Right cardiac atrium (tissue), 5 donors: Measurements from ENCODE around the gene PCDH15. TPM values are rescaled to one million over a fixed set of nuclear protein-coding genes. Genes with fewer than 3 reads are reported as not detected.

ENCODE experiments used
- ATAC-seq, 2 donors: fragments of 200-7000 bp; cut with Tn5 transposase; one replicate each; pipeline versions ENCODE4 v1.8.0 to v1.9.1; 2020; ENCODE audit warnings: moderate library complexity in 2 of 2, mild to moderate bottlenecking in 1 of 2
- DNase-seq, 3 donors: peaks; one replicate each; pipeline ENCODE4 v3.0.0-alpha.2; 2020
- H3K27ac ChIP-seq: one replicate; pipeline ENCODE4 v1.5.1; 2013; ENCODE audit warnings: mild to moderate bottlenecking, low read length, control low read depth, moderate library complexity
- H3K27me3 ChIP-seq: one replicate; pipeline ENCODE4 v1.6.1; 2013; ENCODE audit not compliant: control insufficient read depth, insufficient read depth
- H3K4me1 ChIP-seq: one replicate; pipeline ENCODE4 v1.6.1; 2013; ENCODE audit warnings: low read length; ENCODE audit not compliant: control insufficient read depth, insufficient read depth
- H3K4me3 ChIP-seq: one replicate; pipeline ENCODE4 v1.5.1; 2013; ENCODE audit warnings: low read length, control low read depth
- H3K9me3 ChIP-seq: one replicate; pipeline ENCODE4 v1.6.1; 2013; ENCODE audit warnings: low read length; ENCODE audit not compliant: control insufficient read depth
- WGBS: extraction: QIAGEN DNeasy Blood & Tissue Kit; methylation state at CpG from one replicate; pipeline ENCODE4 v1.1.7; 2013; 5-methylcytosine and 5-hydroxymethylcytosine counted together
- intact Hi-C, 4 donors: fragments of 100-400 bp; cut with DNase I; formaldehyde crosslinking; loops; one replicate each; pipeline versions ENCODE4 v1.11.0 to v1.14.0; 2022 to 2023
- polyA plus RNA-seq: library from polyadenylated mRNA; stranded (reverse); fragments of 200-250 nt; gene quantifications from one replicate; pipeline ENCODE4 v1.2.3, GENCODE V29; 2013
- total RNA-seq, 4 donors: library from RNA; stranded (reverse); fragmentation: NEBNext Ultra II Directional; extraction: Animal tissue kit (Norgen Biotek cat#: 25700); gene quantifications; one replicate each; pipeline ENCODE4 v1.2.1, GENCODE V29; 2021
- donor health status: healthy with polysubstance abuse.
- donor health status: DM: no; HTN: yes; CAD: no.
- donor health status: DM: no; HTN: no; CAD: no.
- donor health status: DM: no; HTN: yes; CAD: no; lungs with severe emphysema.
- donor health status: DM: yes; HTN: yes; CAD: no.

PCDH15 gene
- total and polyA plus RNA-seq, 5 donors, result 1.2 to 3.1 (median 2.7) TPM

- H3K4me3 ChIP-seq, result no peak overlapping the region
- H3K4me1 ChIP-seq, result no peaks in the 10 kb centered on the region
- no peaks in the 10 kb centered on the region for H3K9me3 ChIP-seq
- WGBS, result 15% methylated on average over 3 of the region's 3 CpGs
- no peaks in the 10 kb centered on the region for H3K27me3 ChIP-seq
- H3K27ac ChIP-seq, result no peak overlapping the region
- ATAC-seq (no peak), DNase-seq (no peak)
- intact Hi-C loops, result no loop called here
Measured at GRCh38 chr10:54622017-54622416, 179.0 kb downstream of the PCDH15 start.

- Histone ChIP-seq H3K4me1 (no peaks in the 10 kb centered on the region), H3K4me3 (no peak overlapping the region), H3K9me3 (no peaks in the 10 kb centered on the region), H3K27me3 (no peaks in the 10 kb centered on the region), H3K27ac (no peak overlapping the region)
- WGBS, result 70% methylated on average over 2 of the region's 2 CpGs
- DNase-seq, result no peak
- no peak for ATAC-seq
- intact Hi-C loops, result no loop called here
Measured at GRCh38 chr10:54620352-54620751, 180.7 kb downstream of the PCDH15 start.

GRCh38 chr10:54614072-54614471 is 187.0 kb downstream of the PCDH15 start:
- ATAC-seq, result peak in 1 of 2 donors; percentile 40

GRCh38 chr10:54613162-54613561 is 187.9 kb downstream of the PCDH15 start:
- no peak overlapping the region for H3K4me3 ChIP-seq
- no peaks in the 10 kb centered on the region for H3K27me3 ChIP-seq
- intact Hi-C loops, result no loop called here

More at GRCh38 chr10:54614072-54614471, 187.0 kb downstream of the PCDH15 start:
- Histone ChIP-seq H3K9me3 (no peaks in the 10 kb centered on the region), H3K4me1 (no peaks in the 10 kb centered on the region), H3K4me3 (no peak overlapping the region), H3K27ac (no peak overlapping the region), H3K27me3 (no peaks in the 10 kb centered on the region)
- intact Hi-C loops, result no loop called here
- DNase-seq, result no peak
- WGBS, result 21% methylated on average over 1 of the region's 1 CpG

GRCh38 chr10:54609423-54609822 is 191.6 kb downstream of the PCDH15 start:
- intact Hi-C loops, result no loop called here
- H3K4me3 ChIP-seq, result no peak overlapping the region
- no peak for DNase-seq
- ATAC-seq, result no peak
- H3K9me3 ChIP-seq, result no peaks in the 10 kb centered on the region
- no peaks in the 10 kb centered on the region for H3K4me1 ChIP-seq
- H3K27ac ChIP-seq, result no peak overlapping the region
- no peaks in the 10 kb centered on the region for H3K27me3 ChIP-seq

More at GRCh38 chr10:54613162-54613561, 187.9 kb downstream of the PCDH15 start:
- Histone ChIP-seq H3K4me1 (no peaks in the 10 kb centered on the region), H3K9me3 (no peaks in the 10 kb centered on the region), H3K27ac (no peak overlapping the region)
- no peak for DNase-seq
- no peak for ATAC-seq

GRCh38 chr10:54607983-54608382 is 193.0 kb downstream of the PCDH15 start:
- no peak for DNase-seq
- Histone ChIP-seq H3K27me3 (no peaks in the 10 kb centered on the region), H3K4me1 (no peaks in the 10 kb centered on the region), H3K9me3 (no peaks in the 10 kb centered on the region), H3K4me3 (no peak overlapping the region), H3K27ac (no peak overlapping the region)
- WGBS, result 86% methylated on average over 5 of the region's 5 CpGs
- no peak for ATAC-seq
- intact Hi-C loops, result no loop called here

GRCh38 chr10:54594289-54594688 is 206.7 kb downstream of the PCDH15 start:
- ATAC-seq (no peak), DNase-seq (peak in 1 of 3 donors; percentile 22)
- intact Hi-C loops, result no loop called here
- peaks cover 1% of the 10 kb centered on the region for H3K9me3 ChIP-seq
- H3K4me1 ChIP-seq, result no peaks in the 10 kb centered on the region
- H3K27me3 ChIP-seq, result no peaks in the 10 kb centered on the region
- H3K27ac ChIP-seq, result no peak overlapping the region
- WGBS, result 89% methylated on average over 3 of the region's 3 CpGs
- no peak overlapping the region for H3K4me3 ChIP-seq

- Histone ChIP-seq H3K27me3 (no peaks in the 10 kb centered on the region), H3K4me1 (no peaks in the 10 kb centered on the region), H3K9me3 (no peaks in the 10 kb centered on the region), H3K27ac (no peak overlapping the region), H3K4me3 (no peak overlapping the region)
- 38% methylated on average over 2 of the region's 2 CpGs for WGBS
- DNase-seq (no peak), ATAC-seq (no peak)
- intact Hi-C loops, result no loop called here
Measured at GRCh38 chr10:54587971-54588370, 213.1 kb downstream of the PCDH15 start.

- WGBS, result 49% methylated on average over 2 of the region's 2 CpGs
- no peaks in the 10 kb centered on the region for H3K9me3 ChIP-seq
- DNase-seq (no peak), ATAC-seq (no peak)
- H3K4me3 ChIP-seq, result no peak overlapping the region
- no peaks in the 10 kb centered on the region for H3K27me3 ChIP-seq
- H3K4me1 ChIP-seq, result no peaks in the 10 kb centered on the region
- H3K27ac ChIP-seq, result no peak overlapping the region
- intact Hi-C loops, result no loop called here
Measured at GRCh38 chr10:54585572-54585971, 215.5 kb downstream of the PCDH15 start.

- no peak overlapping the region for H3K27ac ChIP-seq
- no peak for ATAC-seq
- 86% methylated on average over 2 of the region's 2 CpGs for WGBS
- DNase-seq, result no peak
- H3K9me3 ChIP-seq, result no peaks in the 10 kb centered on the region
- intact Hi-C loops, result no loop called here
- H3K27me3 ChIP-seq, result no peaks in the 10 kb centered on the region
- H3K4me1 ChIP-seq, result no peaks in the 10 kb centered on the region
- no peak overlapping the region for H3K4me3 ChIP-seq
Measured at GRCh38 chr10:54577682-54578081, 223.3 kb downstream of the PCDH15 start.

GRCh38 chr10:54576541-54576940 is 224.5 kb downstream of the PCDH15 start:
- no peak overlapping the region for H3K27ac ChIP-seq
- H3K4me3 ChIP-seq, result no peak overlapping the region
- no peaks in the 10 kb centered on the region for H3K4me1 ChIP-seq
- intact Hi-C loops, result no loop called here
- no peak for DNase-seq
- H3K9me3 ChIP-seq, result no peaks in the 10 kb centered on the region
- no peak for ATAC-seq
- no peaks in the 10 kb centered on the region for H3K27me3 ChIP-seq
- 68% methylated on average over 5 of the region's 5 CpGs for WGBS

GRCh38 chr10:54559498-54559897 is 241.5 kb downstream of the PCDH15 start:
- H3K4me3 ChIP-seq, result no peak overlapping the region
- H3K9me3 ChIP-seq, result no peaks in the 10 kb centered on the region
- no peak overlapping the region for H3K27ac ChIP-seq
- DNase-seq, result no peak
- no peaks in the 10 kb centered on the region for H3K27me3 ChIP-seq
- H3K4me1 ChIP-seq, result no peaks in the 10 kb centered on the region
- ATAC-seq, result no peak
- intact Hi-C loops, result no loop called here
